NCI-H460 (cell line): ENCODE results near the gene IKZF4. TPM values are rescaled to one million over a fixed set of nuclear protein-coding genes. Genes with fewer than 3 reads are reported as not detected.
"Not testable (repeated sequence)": the region's sequence is repeated elsewhere in the genome, so short reads cannot be mapped to it uniquely, and the experiment has no call there.

Source experiments
- DNase-seq: peaks from one replicate; pipeline ENCODE4 v3.0.0-alpha.2; 2016; ENCODE audit warnings: low read depth; ENCODE audit errors: extremely low read depth
- polyA plus RNA-seq: library from polyadenylated mRNA; depleted of rRNA; stranded (reverse); fragments of >200 nt; gene quantifications from 2 replicates; pipeline ENCODE4 v1.2.3, GENCODE V29; 2014; cell fraction: nucleus; rRNA removed
- total RNA-seq: library from RNA; depleted of rRNA; stranded (reverse); fragments of >200 nt; shearing (Covaris generic); gene quantifications from 2 replicates; pipeline ENCODE4 v1.2.3, GENCODE V29; 2014; rRNA removed

IKZF4 gene
- total RNA-seq = 1.5 and 1.6 TPM in 2 replicates
- 0.99 and 1.5 TPM in 2 replicates for polyA plus RNA-seq

- no peak for DNase-seq
Measured at GRCh38 chr12:56020423-56021184, at the start of gene IKZF4. Gene IKZF4, plus strand, starts transcription at chr12:56021043. Its CDS starts 451 bp downstream, at chr12:56021494.

GRCh38 chr12:55972042-55972441, 48.8 kb upstream of the IKZF4 start:
- DNase-seq = no peak

DNA sequence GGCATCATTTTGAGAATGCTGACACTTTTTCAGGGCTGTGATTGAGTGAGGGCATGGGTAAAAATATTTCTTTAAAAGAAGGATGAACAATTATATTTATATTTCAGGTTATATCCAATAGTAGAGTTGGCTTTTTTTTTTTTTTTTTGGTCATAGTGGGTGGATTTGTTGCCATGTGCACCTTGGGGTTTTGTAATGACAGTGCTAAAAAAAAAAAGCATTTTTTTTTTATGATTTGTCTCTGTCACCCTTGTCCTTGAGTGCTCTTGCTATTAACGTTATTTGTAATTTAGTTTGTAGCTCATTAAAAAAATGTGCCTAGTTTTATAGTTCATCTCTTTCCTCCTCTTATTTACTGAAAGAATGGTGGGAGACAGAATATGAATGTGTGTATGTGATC, 48.4 kb upstream of the IKZF4 start:
- no peak for DNase-seq

- no peak for DNase-seq
Measured at GRCh38 chr12:55972911-55973598, 47.8 kb upstream of the IKZF4 start.

DNA sequence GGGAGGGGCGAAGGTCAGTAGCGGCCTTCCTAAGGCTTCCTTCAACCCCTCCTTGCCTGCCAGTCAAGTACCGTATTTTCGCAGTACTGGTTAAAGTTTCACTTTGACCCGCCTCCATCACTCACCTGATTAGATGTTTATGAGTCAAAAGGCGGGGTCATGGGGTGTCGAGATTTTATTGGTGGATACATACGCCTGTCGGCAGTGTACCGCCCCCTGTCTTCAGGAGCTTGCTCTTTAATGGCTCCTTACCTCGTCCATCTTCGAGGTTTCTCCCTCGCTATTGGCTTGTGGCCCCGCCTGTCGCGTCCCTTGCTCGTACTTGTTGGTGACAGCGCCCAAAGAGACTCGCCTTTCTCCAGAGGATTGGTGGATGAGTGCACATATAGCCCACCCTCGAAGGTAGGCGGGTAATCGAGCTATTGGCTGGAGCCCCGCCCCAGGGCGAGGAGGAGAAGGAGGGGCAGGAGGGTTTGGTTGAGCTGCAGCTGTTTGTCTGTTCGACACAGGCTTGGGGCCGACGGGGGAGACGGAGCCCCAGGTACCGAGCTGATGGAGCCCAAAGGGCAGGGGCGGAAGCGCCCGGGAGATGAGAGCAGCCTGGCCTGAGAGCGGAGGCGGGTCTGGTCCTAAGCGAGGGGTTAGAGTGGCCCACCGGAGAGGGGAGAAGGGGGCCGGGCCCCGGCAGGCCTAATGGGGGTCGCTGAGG, 47.1 kb upstream of the IKZF4 start, which contains the start of gene RAB5B:
Gene RAB5B (plus strand): TSS at position 480 of the 709 bp plus-strand sequence. CDS start 12,883 bp downstream, outside the sequence.
- peak; percentile 100 for DNase-seq

- DNase-seq = no peak
Measured at GRCh38 chr12:55974308-55974730, 46.5 kb upstream of the IKZF4 start.

DNA sequence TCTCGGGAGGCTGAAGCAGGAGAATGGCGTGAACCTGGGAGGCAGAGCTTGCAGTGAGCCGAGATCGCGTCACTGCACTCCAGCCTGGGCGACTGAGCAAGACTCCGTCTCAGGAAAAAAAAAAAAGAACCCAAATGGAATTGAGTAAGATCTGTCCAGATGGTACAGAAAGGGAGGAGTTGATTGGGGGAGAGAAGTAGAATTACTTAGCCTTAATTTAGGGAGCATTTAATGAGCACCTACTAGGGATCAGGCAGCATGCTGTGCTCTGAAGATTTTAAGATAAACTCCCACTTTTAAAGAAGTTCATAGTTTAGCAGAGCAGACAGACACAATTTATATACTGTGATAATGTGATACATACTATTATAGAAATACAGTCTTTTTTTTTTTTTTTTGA, 42.5 kb upstream of the IKZF4 start:
- DNase-seq = no peak

DNA sequence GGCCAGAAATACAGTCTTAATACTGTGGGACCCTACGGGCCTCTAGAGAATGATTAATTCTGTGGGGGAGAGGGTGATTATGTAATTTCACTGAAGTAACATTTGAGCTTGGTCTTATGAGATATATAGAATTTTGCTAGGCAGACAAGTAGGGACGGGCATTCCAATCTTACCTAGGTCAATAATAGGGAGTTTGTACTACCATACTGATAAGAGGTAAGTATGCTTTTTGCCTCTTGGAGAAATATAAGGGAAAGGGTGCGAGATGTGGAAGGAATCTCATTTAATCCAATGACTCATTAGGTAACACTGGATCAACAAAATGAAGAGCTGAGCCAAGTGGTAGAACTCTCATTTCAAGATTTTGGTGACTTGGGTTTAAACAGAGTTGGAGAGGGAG, 41.8 kb upstream of the IKZF4 start:
- DNase-seq = no peak

DNA sequence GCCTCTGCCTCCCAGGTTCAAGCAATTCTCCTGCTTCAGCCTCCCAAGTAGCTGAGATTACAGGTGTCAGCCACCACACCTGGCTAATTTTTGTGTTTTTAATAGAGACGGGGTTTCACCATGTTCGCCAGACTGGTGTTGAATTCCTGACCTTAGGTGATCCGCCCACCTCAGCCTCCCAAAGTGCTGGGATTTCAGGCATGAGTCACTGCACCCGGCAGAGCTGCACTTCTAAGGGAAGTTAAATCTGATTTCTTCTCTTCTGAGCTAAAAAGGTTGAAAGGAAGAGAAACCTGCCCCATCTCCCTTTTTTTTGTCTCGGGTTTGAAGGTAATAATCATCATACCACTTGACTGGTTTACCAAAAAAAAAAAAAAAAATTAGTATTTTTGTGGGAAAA, 39.0 kb upstream of the IKZF4 start:
- DNase-seq = not testable (repeated sequence)

GRCh38 chr12:55982319-55982936, 38.4 kb upstream of the IKZF4 start:
- DNase-seq = no peak

- no peak for DNase-seq
Measured at GRCh38 chr12:55983232-55983842, 37.5 kb upstream of the IKZF4 start.

GRCh38 chr12:55984861-55985260, 36.0 kb upstream of the IKZF4 start:
- no peak for DNase-seq

GRCh38 chr12:55985341-55985740, 35.5 kb upstream of the IKZF4 start:
- DNase-seq = no peak

DNA sequence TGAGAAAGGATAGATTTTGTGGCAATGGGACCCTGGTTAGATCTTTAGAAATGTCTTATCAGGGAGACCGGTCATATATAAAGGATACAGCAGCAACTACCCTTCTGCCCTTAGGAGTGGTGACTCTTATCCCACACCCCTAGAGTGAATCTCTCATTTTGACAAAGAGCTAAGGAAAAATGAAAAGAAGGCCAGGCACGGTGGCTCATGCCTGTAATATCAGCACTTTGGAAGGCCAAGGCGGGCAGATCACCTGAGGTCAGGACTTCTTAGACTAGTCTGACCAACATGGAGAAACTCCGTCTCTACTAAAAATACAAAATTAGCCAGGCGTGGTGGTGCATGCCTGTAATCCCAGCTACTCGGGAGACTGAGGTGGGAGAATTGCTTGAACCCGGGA, 34.9 kb upstream of the IKZF4 start:
- DNase-seq = not testable (repeated sequence)

DNA sequence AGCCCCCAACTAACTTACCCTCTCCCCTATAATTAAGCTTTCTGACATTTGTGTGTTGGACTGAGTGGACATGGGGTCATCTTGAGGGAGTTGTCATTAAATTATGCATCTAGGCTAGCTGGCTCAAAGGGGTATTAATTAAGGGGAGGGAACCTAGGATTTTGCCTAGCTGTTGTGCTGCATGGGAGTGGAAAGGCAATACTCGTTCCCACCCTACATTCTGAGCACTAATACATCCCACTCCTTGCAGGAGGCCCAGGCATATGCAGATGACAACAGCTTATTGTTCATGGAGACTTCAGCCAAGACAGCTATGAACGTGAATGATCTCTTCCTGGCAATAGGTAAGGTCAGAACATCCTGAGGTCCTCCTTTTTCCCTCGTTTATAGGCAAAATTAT, 29.7 kb upstream of the IKZF4 start:
- DNase-seq = no peak

- no peak for DNase-seq
Measured at GRCh38 chr12:55993230-55993853, 27.5 kb upstream of the IKZF4 start.

DNA sequence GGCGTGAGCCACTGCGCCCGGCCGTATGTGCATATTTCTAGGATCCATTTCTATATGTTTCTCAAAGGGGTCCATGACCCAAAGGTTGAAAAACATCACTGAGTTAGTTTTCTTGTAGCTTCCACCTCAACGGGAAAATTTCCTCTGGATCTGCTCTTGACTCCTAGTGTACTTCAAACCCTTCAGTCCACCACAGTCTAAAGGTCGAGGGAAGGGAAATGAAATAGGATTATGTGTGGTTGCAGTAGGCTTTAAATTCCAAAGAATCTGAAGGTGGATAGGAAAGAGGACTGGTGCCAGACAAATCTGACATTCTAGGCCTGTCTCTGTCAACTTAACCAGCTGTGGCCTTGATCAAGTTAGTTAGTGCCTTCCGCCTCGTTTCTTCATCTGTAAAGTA, 25.5 kb upstream of the IKZF4 start:
- no peak for DNase-seq

DNA sequence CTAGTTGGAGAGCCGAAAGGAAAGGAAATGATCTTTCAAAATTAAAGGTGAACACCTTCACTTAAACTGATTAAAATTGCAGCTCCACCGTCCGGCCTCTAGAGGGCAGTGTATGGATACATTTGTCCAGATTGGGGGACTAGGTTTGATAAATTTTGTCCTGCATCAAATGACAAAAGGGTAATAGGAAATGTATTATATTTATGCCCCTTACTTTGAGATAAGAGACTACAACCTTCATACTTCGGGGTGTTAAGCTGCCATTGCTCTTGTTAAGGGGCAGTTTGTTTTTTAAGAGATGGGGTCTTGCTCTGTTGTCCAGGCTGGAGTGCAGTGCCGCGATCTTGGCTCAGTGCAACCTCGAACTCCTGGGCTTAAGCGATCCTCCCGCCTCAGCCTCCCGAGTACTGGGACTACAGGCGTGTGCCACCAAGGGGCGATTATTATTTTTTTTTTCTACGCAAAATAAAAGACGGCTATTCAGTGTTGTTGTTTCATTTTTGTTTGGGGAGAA, 24.6 kb upstream of the IKZF4 start:
- DNase-seq = peak; percentile 68

GRCh38 chr12:55996715-55997534, 23.9 kb upstream of the IKZF4 start, which contains the start of gene SUOX:
Gene SUOX, plus strand, starts transcription at chr12:55997276. Its CDS starts 4,946 bp downstream, at chr12:56002222.
- DNase-seq = peak; percentile 98
